Measurements from ENCODE around the gene CNDP2.

CNDP2 gene

DNA sequence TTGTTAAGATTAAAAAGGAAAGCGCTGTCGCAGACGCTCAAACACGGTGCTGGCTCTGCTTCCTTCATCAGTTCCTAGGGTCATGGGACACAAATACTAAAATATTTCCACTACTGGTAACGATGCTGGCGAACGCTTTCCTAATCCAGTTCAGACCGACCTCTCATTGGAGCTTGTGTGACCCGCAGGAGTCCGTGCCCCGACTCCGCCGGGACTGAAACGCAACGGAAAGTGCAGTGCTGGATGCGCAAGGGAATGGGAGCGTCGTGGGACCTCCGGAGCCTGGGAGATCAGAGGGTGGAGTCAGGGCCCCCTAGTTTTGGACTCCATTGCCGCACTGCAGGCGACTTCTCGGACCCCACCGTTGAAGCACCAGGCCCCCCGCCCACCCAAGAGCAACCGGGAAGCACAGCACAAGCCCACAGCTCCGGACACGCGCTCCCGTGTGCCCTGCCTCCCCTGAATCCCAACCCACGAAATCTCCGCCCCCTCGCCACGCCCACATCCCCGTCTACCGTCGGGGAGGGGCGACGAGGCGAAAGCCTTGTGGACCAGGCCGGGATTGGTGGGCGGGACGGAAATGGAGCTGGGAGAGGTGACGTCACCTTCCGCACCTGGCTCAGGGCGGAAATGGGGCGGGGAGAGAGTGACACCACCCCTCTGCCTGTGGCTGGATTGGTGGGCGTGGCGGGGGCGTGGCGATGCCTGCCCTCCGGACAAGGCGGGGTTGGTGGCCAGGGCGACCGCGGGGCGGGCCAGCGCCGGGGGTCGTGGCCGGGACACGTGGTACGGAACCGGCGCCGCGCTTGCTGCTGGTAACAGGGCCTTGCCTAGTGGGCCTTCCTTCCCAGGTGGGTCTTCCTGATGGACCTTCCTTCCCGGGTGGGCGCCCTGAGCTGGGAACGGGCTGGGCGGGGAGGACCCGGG is at the start of gene CNDP2:
Gene CNDP2, plus strand, starts transcription at position 783 of the 927 bp plus-strand sequence. CDS start 3,611 bp downstream, outside the sequence.
- DNase-seq: peak; percentile 100

DNA sequence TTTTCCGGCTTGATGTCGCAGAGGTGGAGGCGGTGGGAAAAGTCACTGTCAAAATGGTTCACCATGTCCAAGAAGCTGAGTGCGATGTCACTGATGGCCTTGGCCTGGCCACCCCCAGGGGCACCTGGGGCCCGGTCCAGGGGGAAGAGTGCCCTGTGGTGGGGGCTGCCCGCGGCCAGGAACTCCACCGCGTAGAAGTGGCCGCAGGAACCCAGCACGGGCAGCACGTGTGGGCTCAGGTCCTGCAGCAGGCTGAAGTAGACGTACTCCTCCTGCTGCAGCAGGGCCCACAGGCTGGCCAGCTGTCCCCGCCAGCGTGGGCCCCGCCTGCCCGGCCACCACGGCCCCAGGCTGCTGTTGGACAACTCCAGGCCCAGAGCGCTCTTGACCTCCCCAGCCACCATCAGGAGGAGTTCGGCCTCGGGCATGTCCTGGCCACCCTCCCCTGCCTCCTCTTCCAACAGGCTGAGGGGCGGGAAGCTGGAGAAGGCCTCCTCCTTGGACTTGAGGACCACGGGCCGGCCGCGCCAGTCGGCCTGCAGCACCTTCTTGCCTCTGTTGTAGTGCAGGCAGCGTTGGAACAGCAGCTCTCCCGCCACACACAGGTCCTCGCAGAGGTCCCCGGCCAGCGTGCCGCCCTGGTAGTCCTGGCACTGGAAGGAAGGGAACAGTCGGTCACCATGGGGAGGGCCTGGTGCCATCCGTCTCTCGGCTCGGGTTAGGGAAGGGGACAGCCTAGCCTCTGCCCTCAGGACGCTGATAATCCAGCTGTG is 49.3 kb upstream of the CNDP2 start:
- DNase-seq: no peak

DNA sequence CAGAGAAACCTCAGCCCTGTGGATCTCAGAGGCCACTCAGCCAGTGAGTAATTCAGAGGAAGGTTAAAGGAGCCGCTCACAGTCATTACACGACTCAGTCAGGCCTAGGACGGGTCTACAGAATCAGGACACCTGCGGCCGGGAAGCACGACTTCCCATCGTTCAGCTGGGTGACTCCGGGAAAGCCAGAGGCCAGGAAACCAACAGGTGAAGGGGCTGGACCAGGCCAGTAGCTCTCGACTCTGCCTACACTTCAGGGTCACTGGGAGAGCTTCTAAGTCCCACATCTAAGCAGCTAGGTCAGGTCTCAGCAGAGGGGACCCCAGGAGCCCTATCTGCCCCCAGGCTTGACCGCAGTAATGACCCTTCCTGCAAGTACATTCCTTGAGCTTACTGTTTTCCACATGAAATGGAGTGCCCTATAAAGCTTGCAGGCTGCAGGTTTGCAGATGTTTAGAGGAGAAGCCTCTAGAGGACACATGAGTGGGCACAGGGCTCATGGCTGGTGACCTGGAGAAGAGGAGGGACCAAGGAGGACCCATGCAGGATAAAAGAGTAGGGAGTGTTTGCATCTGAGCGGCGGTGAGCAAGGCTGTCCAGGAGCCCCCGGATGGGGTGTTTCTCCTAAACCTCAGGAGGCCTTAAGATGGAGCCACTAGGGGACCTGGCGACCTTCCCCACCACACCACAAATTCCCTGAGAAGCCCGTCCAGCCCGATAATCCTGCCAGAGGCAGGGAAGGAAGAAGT is 48.6 kb upstream of the CNDP2 start:
- DNase-seq: no peak

DNA sequence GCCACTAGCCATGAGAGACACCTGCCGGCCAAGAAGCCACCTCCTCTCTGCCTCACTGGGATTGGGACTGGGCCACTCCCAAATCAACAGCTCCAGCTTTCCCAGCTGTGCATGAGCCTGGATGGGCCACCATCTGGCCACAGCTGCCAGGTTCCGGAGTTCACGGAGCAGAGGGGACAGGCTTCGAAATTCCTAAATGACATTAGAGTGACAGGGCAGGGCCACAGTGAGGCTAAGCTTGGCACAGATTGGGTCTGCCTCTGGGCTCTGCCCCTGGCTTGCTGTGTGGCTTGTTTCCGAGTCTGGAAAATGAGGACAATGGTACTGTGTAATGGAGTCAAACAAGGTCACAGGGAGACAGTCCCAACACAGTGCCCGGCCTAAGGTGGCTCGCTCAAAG is 45.5 kb upstream of the CNDP2 start:
- DNase-seq: no peak

DNA sequence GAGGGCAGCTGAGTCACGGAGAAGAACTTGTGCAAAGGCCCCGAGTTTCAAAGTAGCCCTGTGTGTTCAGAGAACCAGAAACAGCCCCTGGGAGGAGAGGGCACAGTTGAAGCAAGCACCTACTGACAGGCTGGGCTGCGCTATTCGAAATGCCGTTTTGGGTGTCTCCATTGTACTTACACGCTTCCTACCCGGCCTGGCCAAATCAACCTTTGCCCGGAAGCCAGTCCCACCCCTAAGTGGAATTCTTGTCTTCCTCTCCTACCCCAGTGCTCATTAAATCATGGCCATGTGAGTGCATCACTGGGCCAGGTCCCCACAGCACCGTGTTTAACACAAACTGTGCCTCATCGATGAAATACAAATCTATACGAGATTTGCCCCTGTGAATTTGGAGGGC is 45.0 kb upstream of the CNDP2 start:
- no peak for DNase-seq

DNA sequence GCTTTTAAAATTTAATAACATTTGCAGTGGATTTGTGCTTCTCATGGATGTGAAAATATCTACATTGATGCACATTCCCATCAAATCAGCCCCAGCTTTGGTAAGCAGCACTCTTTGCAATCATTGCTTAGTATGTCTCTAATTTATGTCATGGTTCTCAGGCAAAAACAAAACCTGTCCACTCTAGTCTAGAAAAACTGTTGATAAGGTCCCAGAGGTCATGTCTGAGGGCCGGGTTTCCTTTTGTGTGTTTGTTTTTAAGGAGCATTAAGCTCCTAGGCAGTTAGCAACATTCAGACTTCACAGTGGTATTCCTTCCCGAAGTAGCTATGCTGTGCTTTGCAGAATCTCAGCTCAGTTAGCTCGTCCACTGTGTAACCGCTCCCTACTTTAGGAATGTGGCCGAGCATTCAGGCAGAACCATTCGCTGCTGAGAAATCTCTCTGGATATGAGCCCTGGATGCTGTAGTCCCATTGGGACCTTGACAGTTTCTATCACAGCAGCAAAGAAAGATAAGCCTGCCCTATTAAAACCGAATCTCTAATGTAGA is 43.1 kb upstream of the CNDP2 start:
- DNase-seq: no peak

DNA sequence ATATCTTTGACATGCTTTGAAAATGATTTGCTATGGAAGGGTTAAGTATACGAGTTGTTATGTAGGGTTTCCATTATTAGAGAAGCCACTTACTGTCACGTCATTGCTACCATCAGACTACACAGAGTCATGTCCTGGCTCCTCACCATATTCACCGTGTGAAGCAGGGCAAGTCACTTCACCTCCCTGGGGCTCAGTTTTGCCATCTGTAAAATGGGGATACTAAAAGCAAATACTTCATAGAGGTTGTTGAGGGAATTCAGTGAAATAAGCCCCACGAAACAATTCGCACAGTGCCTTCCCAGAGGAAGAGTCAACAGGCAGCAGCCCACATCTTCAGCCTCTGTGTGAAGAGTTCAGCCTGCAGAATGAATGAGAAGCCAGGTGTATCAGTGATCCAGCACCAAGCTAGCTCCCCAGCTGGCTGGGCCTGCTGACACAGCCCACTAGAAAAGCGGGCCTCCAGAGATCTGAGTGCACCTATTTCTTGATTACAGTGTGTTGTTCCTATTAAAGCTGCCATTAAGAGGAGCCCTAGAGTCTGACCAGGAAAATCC is 42.4 kb upstream of the CNDP2 start:
- no peak for DNase-seq

DNA sequence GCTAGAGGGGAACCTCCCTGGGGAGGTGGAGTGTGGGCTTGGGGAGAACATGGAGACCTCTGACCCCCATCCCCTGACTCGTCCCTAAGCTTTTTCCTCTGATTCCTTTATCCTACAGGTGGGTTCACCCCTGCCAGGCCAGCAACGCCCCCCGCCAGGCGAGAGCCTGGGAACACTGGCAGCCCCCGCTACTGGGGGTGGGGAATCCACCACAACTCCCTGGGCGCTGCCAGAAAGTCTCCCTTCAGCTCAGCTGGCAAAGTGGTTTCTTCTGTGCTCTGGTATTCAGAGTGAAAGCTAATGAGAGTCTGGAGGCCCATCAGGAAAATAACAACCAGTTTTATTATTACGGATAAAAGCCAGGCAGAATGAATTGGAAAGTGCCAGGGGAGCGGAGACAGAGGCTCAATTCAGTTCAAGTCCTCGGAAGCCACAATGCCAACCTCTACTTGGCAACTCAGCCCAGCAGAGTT is 41.8 kb upstream of the CNDP2 start:
- DNase-seq: no peak

DNA sequence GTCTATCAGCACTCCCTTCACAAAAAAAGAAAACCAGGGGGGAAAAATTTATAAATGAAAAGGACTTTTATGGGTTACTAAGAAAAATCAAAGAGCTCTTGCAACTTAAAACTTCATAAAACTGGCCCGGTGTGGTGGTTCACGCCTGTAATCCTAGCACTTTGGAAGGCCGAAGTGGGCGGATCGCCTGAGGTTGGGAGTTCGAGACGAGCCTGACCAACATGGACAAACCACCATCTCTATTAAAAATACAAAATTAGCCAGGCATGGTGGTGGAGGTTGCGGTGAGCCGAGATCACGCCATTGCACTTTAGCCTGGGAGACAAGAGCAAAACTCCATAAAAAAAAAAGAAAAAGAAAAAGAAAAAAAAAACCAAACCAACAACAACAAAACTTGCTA is 40.8 kb upstream of the CNDP2 start:
- no peak for DNase-seq

DNA sequence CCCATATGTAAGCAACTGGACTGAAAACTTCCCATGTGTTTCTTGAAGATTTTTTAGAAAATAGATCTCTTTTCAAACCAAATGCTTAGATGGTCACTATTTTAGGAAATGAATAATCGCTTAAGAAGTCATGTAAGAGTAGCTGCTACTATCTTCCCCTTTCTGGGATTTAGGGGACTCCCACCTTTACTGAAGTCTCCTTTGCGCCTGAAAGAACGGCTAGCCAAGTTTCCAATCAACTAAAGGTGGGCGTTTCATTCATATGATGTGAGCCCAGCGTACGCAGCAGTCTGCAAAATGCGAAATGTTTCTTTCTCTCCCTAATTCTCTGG is 40.2 kb upstream of the CNDP2 start:
- DNase-seq: no peak

DNA sequence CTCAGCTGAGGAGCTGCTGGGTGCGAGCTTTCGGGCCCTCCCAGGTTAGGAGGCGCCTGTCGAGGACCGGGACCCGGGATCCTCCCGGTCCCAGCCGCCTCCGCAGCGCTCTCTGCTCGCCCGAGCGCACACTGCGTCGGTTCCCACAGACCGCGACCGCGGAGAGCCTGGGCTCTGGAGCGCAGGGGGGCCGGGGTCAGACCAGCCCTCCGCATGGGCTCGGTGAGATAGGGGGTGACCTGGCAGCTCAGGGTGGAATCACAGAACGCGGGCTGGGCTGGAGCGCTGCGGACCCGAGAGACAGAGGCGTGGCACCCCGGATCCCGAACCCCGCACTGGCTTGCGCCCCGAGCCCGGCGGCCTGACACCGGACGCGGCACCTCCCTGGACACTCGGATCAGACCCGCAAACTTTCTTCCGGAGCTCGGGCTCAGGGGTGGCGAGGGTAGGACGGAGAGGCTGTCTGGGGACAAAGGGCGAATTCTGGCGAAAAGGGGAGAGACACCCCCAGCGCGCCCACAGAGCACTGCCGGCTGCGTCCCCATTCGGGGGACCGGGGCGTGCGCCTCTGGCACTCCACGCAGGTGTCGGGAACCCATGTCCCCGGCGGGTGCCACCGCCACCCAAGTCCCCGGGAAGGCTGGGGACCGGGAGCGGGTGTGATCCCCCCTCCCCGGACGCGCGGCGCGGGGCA is 39.7 kb upstream of the CNDP2 start:
- no peak for DNase-seq

DNA sequence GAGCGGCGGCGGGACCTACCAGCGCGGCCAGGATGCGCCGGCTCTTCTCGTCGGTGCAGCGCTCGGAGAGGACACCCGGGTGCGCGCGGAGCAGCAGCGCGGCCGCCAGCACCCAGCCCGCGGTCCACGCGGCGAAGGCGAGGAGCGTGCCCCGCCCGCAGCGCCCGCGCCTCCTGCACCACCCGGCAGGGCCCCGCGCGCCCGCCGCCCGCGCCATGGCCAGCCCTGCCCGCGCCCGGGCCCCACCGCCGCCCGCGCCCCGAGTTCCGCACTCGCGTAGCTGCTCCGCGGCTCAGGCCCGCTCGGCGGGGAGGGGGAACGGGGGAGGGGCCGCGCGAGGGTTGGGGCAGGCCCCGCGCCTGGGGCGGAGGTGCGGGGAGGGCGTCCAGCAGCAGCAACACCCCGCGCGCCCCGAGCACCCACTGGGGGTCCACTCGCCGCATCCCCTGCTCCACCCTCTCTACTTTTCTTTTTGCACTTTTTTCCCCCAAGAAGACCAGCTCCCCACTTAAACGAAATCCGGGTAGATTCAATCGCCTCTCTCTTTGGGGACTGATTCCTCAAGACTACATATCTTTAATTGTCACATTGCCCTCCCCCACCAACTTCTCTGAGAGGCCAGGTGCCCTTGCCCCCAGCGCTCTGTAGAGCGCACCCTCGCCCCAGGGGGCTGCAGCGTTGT is 39.0 kb upstream of the CNDP2 start, which contains the start of gene DIPK1C:
Gene DIPK1C, minus strand, starts transcription at position 266 of the 682 bp plus-strand sequence. Its CDS starts 49 bp downstream, at position 217.
- peak; percentile 62 for DNase-seq

DNA sequence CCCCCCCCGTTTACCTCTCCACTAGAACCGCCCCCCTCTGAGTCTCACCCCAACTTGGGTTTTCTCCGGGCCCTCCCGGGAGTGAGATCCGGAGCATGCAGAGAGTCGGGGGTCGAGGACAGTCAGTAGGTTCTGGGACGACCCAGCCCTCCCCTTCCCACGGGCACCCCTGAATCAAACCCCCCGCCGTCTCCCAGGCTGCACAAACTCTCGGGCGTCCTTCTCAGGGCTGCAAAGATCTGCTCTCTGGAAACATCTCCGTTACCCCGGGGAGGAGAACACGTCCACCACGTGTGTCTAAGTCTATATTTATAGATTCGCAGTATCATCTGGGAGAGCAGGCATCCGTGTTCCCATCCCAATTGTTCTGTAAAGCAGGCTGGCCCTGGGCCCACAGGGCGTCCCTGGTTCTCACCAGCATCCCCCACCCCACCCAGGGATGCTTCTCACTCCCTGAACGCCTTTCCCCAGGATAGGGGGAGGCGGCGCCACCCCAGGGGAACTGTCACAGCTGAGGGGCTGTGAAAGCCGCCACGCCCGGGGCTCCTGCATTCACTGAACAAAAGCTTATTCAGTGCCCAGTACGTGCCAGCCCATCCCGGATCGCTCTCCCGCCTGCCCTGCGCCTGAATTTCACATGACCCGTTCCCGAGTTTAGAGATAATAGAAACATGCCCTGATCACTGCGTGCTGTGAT is 38.3 kb upstream of the CNDP2 start:
- no peak for DNase-seq

DNA sequence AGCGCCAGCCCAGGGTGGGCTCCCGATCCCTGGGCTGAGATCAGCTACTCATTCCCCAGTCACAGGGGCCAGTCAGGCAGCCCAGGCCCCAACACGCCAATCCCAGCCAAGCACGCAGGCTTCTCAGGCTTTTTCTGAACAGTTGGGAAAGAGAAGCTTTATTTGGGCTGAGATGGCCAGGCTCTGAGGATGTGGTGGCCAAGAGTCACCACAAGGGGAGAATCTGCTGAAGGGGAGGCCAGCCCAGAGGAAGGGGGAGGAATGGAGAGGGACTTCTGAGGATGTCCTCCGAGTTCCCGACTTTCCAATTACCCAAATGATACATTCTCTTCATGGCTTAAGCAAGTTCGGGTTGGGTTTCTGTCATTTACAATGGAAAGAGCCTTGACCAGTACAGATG is 36.3 kb upstream of the CNDP2 start:
- peak; percentile 58 for DNase-seq

DNA sequence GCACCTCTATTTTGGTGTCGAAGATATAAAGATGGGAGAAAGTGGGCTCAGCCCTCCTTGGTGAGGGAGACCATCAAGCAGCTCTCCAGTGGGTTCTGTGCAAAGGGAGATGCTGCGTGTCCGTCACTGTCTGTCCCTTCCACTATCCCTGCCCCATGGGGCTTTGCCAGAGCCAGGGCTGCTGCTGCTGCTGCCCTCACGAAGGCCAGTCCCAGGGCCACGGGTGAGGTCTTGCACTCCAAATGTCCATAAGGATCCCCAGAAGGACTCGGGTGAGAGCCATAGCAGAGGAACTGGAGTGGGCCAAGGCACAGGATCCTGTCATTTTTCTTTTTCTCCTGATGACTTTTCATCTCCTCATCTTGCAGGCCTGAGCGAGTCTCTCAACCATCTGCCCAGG is 35.3 kb upstream of the CNDP2 start:
- no peak for DNase-seq

DNA sequence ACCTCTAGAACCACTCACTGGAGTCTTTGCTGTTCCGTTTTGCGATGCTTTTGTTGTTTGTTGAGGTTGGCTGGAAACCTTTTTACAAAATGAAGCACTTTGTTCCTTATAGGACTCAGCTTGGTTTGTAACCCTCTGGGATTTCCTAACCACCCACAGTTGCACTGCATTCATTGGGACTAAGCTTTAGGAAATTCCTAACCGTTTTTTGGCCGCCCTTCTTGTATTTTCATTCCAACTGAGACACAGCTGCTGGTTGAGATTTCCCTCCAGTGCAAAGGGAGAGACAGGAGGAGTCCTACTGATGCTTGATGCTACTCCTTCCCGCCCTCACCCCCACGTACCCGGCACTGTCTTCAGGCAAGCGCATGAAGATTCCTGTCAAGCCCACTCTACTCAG is 32.9 kb upstream of the CNDP2 start:
- no peak for DNase-seq

DNA sequence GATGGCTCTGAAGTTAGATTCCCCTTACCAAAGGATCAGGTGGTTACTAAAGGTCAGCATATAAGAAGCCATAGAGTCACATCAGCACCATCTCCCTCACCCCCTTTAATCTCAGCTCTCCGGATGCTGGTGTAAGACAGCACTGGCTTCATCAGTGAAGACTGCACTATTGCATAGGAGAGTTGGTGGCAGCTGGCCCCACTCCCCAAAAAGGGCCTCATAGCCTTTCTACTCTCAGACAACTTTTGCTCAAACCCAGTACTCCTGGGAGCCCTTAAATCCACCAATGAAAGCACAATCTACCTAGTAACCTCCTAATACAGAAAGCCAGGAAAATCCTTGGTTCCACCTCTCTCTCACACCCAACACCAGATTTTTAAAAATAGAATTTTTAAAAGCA is 32.2 kb upstream of the CNDP2 start:
- no peak for DNase-seq

DNA sequence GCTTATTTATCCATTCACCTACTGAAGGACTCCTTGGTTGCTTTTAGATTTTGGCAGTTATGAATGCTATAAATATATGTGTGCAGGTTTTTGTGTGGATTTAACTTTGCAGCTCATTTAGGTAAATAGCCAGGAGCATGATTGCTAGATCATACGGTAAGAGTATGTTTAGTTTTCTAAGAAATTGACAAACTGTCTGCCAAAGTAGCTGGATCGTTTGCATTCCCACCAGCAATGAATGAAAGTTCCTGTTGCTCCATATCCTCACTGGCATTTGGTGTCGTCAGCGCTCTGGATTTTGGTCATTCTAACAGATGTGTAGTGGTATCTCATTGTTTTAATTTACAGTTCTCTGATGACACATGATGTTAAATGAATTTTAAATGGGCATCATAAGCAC is 30.4 kb upstream of the CNDP2 start:
- no peak for DNase-seq

DNA sequence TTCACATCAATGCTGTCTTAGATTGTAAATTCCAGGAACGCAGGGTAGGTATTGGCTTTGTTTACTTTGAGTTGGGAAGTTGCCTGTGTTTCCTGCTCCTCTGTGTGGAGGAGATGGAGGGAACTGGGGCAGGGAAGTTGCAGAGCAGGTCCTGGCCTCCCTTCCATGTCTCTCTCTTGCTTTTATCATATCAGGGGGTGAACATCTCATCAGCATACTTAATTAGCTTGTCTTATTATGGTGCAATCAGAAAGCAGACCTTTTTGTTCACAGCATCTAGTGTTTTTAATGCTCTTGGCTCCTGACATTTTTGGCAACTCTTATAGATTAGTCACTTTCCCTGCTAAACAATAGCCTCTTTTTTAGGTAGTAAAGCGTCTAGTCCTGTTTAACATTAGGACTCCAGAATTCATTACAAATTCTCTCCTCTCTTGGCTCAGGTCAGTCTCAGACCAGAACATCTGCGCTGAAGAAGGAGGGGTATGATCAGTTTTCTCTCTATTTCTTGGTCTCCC is 27.6 kb upstream of the CNDP2 start:
- no peak for DNase-seq

DNA sequence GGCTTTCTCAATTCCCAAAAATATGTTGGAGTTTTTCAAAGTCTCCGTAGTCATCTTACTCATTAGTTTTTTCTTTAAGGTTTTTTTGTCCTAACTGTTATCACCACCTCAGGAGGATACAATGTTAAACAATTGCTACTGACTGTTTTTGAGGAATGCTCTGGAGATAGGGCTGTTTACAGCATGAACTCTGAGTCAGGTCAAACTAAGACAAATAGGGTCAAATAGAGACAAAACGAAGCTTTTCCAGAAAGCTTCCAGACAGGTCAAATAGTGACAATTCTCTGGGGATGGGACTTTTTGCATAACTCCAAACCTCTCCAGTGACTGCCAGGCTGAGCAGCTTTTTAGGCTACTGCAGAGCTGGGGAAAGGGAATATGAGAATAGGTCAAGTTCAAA is 23.9 kb upstream of the CNDP2 start:
- no peak for DNase-seq
